Tibial nerve (tissue), 4 donors: Measurements from ENCODE around the gene PARD3B. TPM values are rescaled to one million over a fixed set of nuclear protein-coding genes. Genes with fewer than 3 reads are reported as not detected.

Experiments
- DNase-seq, 2 donors: peaks; one replicate each; pipeline ENCODE4 v3.0.0-alpha.2; 2019; ENCODE audit warnings: low spot score in 2 of 2
- H3K27ac ChIP-seq, 4 donors: fragments of 200-600 bp; sonication (generic) in 3 of 4; one replicate each; pipeline ENCODE4 v1.5.1; 2017 to 2019; ENCODE audit warnings: mild to moderate bottlenecking in 1 of 4
- H3K27me3 ChIP-seq, 2 donors: fragments of 200-600 bp; sonication (generic) in 1 of 2; one replicate each; pipeline versions ENCODE4 v1.5.1 to v1.6.0; 2017 to 2019
- H3K36me3 ChIP-seq, 3 donors: fragments of 200-600 bp; sonication (generic); one replicate each; pipeline ENCODE4 v1.5.1; 2018 to 2019
- H3K4me1 ChIP-seq, 4 donors: fragments of 200-600 bp; sonication (generic) in 3 of 4; one replicate each; pipeline ENCODE4 v1.5.1; 2017 to 2019
- H3K4me3 ChIP-seq, 4 donors: fragments of 200-600 bp; sonication (generic) in 3 of 4; one replicate each; pipeline ENCODE4 v1.5.1; 2017 to 2019; ENCODE audit warnings: mild to moderate bottlenecking in 1 of 4, moderate library complexity in 1 of 4
- H3K9me3 ChIP-seq, 4 donors: fragments of 200-600 bp; sonication (generic) in 3 of 4; one replicate each; pipeline ENCODE4 v1.5.1; 2017 to 2019
- CTCF ChIP-seq, 5 experiments: fragments of 200-600 bp in 3 of 5; fragments of 450-650 bp in 2 of 5; sonication (generic) in 3 of 5; IDR thresholded peaks; one replicate each; pipeline ENCODE4 v1.5.1; 2016 to 2019; ENCODE audit warnings: antibody characterized with exemption in 5 of 5, mild to moderate bottlenecking in 3 of 5, moderate library complexity in 2 of 5
- EP300 ChIP-seq, 2 donors: sonication (generic); formaldehyde crosslinking; IDR thresholded peaks; one replicate each; pipeline ENCODE4 v1.6.1; 2017; ENCODE audit warnings: antibody characterized with exemption in 2 of 2, mild to moderate bottlenecking in 1 of 2
- POLR2A ChIP-seq, 2 donors: fragments of 450-650 bp; IDR thresholded peaks; one replicate each; pipeline ENCODE4 v1.6.1; 2017; ENCODE audit warnings: antibody characterized with exemption in 2 of 2, mild to moderate bottlenecking in 2 of 2, moderate library complexity in 2 of 2
- WGBS, 2 donors: methylation state at CpG; one replicate each; pipeline ENCODE4 v1.1.5; 2018; 5-methylcytosine and 5-hydroxymethylcytosine counted together
- total RNA-seq, 4 donors: library from RNA; depleted of rRNA; stranded (reverse); fragments of >200 nt; gene quantifications; one replicate each; pipeline ENCODE4 v1.1.0, GENCODE V29; 2016

Gene PARD3B
- total RNA-seq, 4 donors from 2014 or later: 47.4 to 101 (median 64.8) TPM

- Histone ChIP-seq H3K9me3 (peaks cover 0 to 6% (median 0%) of the 10 kb centered on the region in 4 donors), H3K36me3 (peaks cover 0 to 27% (median 0%) of the 10 kb centered on the region in 3 donors), H3K4me1 (peaks cover 0 to 5% (median 0%) of the 10 kb centered on the region in 4 donors), H3K27ac (no peak overlapping the region), H3K4me3 (no peak overlapping the region), H3K27me3 (no peaks in the 10 kb centered on the region)
- DNase-seq: no peak
- no peak for TF ChIP-seq CTCF (IDR thresholded peaks at IDR 0.05)
- TF ChIP-seq POLR2A (IDR thresholded peaks at IDR 0.05): no peak
- TF ChIP-seq EP300 (IDR thresholded peaks at IDR 0.05): no peak
- 70 to 81% methylated on average over 2 of the region's 2 CpGs for WGBS, 2 donors
Observed at GRCh38 chr2:205439621-205440020, 894.3 kb downstream of the PARD3B start.

GRCh38 chr2:205441524-205441923 is 896.2 kb downstream of the PARD3B start:
- Histone ChIP-seq H3K27ac (no peak overlapping the region), H3K4me1 (peaks cover 0 to 5% (median 0%) of the 10 kb centered on the region in 4 donors), H3K4me3 (no peak overlapping the region), H3K27me3 (no peaks in the 10 kb centered on the region), H3K9me3 (no peaks in the 10 kb centered on the region), H3K36me3 (peaks cover 0 to 27% (median 0%) of the 10 kb centered on the region in 3 donors)
- no peak for DNase-seq
- TF ChIP-seq EP300 (IDR thresholded peaks at IDR 0.05) (no peak), CTCF (IDR thresholded peaks at IDR 0.05) (no peak), POLR2A (IDR thresholded peaks at IDR 0.05) (no peak)

- DNase-seq: no peak
- Histone ChIP-seq H3K27me3 (no peaks in the 10 kb centered on the region), H3K36me3 (peaks cover 0 to 15% (median 0%) of the 10 kb centered on the region in 3 donors), H3K4me1 (no peaks in the 10 kb centered on the region), H3K27ac (no peak overlapping the region), H3K9me3 (no peaks in the 10 kb centered on the region), H3K4me3 (no peak overlapping the region)
- no peak for TF ChIP-seq CTCF (IDR thresholded peaks at IDR 0.05)
- TF ChIP-seq POLR2A (IDR thresholded peaks at IDR 0.05): no peak
- no peak for TF ChIP-seq EP300 (IDR thresholded peaks at IDR 0.05)
Observed at GRCh38 chr2:205448189-205448588, 902.9 kb downstream of the PARD3B start.

GRCh38 chr2:205451901-205452512 is 906.7 kb downstream of the PARD3B start:
- H3K27ac ChIP-seq: no peak overlapping the region
- no peaks in the 10 kb centered on the region for H3K4me1 ChIP-seq
- TF ChIP-seq POLR2A (IDR thresholded peaks at IDR 0.05) (no peak), CTCF (IDR thresholded peaks at IDR 0.05) (no peak), EP300 (IDR thresholded peaks at IDR 0.05) (no peak)
- no peaks in the 10 kb centered on the region for H3K9me3 ChIP-seq
- no peak overlapping the region for H3K4me3 ChIP-seq
- no peak for DNase-seq
- peaks cover 0 to 9% (median 0%) of the 10 kb centered on the region in 3 donors for H3K36me3 ChIP-seq
- H3K27me3 ChIP-seq: no peaks in the 10 kb centered on the region
- 73 to 79% methylated on average over 4 of the region's 4 CpGs for WGBS, 2 donors

- H3K36me3 ChIP-seq: no peaks in the 10 kb centered on the region
- DNase-seq: no peak
- TF ChIP-seq POLR2A (IDR thresholded peaks at IDR 0.05) (no peak), CTCF (IDR thresholded peaks at IDR 0.05) (no peak), EP300 (IDR thresholded peaks at IDR 0.05) (no peak)
- H3K4me1 ChIP-seq: no peaks in the 10 kb centered on the region
- H3K4me3 ChIP-seq: no peak overlapping the region
- no peaks in the 10 kb centered on the region for H3K9me3 ChIP-seq
- 90 to 91% methylated on average over 4 of the region's 4 CpGs for WGBS, 2 donors
- no peaks in the 10 kb centered on the region for H3K27me3 ChIP-seq
- H3K27ac ChIP-seq: no peak overlapping the region
Observed at GRCh38 chr2:205453202-205453601, 907.9 kb downstream of the PARD3B start.
